ENCODE results near the gene MAP2K7.

Gene MAP2K7

DNA sequence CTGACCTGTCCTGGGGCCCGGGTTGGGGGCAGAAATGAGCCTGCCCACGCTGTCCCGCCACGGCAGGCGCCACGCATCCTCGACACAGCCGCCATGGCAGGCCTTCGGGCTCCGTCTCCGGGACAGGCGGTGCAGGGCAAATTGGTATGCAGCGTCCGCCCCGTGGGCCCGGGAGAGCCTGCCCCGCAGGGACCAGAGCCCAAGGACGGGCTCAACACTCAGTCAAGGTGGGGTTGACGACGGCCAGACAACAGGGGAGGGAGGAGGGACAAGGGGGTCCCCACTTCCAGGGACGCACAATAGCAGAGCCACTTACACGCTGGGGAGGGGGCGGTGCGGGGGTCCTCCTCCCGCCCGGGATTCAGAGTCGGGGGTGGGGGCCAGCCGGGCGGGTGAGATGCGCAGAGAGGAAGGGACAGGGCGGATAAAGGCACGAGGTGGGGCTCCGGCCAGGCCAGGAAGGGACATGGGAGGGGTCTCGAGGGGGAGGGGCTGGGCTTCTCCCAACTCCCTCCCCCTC is 21.0 kb downstream of the MAP2K7 start:
- DNase-seq (ENCODE audit: low read depth, low spot score): no peak
- in situ Hi-C loops (cut with HindIII; ENCODE audit: low sequenced_read_pairs): no loop called here
- TF ChIP-seq, protein P1, sequence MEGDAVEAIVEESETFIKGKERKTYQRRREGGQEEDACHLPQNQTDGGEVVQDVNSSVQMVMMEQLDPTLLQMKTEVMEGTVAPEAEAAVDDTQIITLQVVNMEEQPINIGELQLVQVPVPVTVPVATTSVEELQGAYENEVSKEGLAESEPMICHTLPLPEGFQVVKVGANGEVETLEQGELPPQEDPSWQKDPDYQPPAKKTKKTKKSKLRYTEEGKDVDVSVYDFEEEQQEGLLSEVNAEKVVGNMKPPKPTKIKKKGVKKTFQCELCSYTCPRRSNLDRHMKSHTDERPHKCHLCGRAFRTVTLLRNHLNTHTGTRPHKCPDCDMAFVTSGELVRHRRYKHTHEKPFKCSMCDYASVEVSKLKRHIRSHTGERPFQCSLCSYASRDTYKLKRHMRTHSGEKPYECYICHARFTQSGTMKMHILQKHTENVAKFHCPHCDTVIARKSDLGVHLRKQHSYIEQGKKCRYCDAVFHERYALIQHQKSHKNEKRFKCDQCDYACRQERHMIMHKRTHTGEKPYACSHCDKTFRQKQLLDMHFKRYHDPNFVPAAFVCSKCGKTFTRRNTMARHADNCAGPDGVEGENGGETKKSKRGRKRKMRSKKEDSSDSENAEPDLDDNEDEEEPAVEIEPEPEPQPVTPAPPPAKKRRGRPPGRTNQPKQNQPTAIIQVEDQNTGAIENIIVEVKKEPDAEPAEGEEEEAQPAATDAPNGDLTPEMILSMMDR (IDR thresholded peaks at IDR 0.05; ENCODE audit: low read depth, low read length): no peak
- H3K4me3 ChIP-seq (ENCODE audit: low read depth, low read length): peak overlapping the region; percentile 20

DNA sequence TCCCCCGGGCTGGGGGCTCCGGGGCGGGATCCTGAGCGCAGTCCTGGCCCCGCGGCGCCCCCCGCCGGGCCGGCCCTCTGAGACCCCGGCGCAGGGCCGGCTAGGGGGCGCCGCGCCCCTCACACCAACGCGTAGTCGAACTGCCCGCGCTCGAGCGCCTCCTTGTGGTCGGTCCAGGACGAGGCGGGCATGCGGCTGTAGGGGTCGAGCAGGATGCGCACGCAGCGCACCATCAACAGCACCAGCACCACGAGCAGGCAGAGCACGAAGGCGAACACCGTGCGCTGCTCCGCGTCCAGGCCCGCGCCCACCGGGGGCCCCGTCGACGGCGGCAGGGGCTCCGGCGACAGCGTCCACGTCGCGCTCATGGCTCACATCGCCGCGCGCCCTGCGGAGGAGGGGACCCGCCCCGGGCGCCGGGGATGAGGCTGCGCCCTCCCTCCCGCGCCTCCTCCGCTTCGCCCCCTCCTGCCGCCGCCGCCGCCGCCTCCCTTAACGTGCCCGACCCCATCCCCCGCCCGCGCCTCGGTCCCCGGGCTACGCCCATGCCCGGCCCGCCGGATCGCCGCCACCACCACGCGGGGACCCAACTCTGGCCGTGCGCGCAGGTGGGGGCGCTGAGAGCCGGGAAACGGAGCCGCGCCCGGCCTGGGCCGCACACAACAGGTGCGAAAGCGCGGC is 21.6 kb downstream of the MAP2K7 start:
- TF ChIP-seq, protein P1 (IDR thresholded peaks at IDR 0.05; ENCODE audit: low read depth, low read length): peak; percentile 83
- in situ Hi-C loops (cut with HindIII; ENCODE audit: low sequenced_read_pairs): no loop called here
- peak overlapping the region; percentile 31 for H3K4me3 ChIP-seq (ENCODE audit: low read depth, low read length)
- peak; percentile 68 for DNase-seq (ENCODE audit: low read depth, low spot score)

DNA sequence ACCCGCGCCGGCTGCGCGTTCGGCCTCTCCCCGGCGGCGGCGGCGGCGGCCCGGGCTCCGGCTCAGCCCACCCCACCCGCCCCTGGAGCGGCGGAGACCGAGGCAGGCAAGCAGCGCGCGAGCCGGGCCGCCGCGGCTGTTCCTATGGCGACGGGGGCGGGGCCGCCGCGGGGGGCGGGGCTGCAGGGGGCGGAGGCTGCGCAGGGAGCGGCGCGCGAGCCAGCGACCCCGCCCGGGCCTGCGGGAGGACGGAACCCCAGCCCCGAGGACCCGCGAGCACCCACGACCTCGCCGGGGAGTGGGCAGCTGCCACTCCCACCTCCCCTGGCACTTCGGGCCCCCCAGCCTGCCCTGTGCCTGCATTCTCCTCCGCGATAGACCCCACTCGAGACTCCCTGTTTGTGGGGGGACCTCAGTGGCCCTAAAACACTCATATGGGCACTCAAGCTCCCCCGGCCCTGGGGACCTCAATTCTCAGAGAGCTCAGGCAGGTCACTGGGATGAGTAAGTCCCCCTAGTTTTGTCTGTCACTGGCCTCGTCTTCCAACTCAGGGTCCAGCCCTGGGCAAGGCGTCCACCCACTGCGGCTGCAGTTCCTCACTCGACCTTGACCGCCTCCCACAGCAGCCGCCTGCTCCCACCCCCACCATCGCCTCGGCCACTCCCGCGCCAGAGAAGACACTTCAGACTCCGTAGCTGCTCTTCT is 22.5 kb downstream of the MAP2K7 start, which contains the start of gene CTXN1:
Gene CTXN1 (minus strand): TSS at position 115 of the 706 bp plus-strand sequence. CDS start 597 bp downstream, outside the sequence.
- TF ChIP-seq, protein P1 (IDR thresholded peaks at IDR 0.05; ENCODE audit: low read depth, low read length): peak; percentile 5
- DNase-seq (ENCODE audit: low read depth, low spot score): peak; percentile 35
- peak within 1 kb of the TSS; percentile 41 for H3K4me3 ChIP-seq (ENCODE audit: low read depth, low read length)
- in situ Hi-C loops (cut with HindIII; ENCODE audit: low sequenced_read_pairs): no loop called here

DNA sequence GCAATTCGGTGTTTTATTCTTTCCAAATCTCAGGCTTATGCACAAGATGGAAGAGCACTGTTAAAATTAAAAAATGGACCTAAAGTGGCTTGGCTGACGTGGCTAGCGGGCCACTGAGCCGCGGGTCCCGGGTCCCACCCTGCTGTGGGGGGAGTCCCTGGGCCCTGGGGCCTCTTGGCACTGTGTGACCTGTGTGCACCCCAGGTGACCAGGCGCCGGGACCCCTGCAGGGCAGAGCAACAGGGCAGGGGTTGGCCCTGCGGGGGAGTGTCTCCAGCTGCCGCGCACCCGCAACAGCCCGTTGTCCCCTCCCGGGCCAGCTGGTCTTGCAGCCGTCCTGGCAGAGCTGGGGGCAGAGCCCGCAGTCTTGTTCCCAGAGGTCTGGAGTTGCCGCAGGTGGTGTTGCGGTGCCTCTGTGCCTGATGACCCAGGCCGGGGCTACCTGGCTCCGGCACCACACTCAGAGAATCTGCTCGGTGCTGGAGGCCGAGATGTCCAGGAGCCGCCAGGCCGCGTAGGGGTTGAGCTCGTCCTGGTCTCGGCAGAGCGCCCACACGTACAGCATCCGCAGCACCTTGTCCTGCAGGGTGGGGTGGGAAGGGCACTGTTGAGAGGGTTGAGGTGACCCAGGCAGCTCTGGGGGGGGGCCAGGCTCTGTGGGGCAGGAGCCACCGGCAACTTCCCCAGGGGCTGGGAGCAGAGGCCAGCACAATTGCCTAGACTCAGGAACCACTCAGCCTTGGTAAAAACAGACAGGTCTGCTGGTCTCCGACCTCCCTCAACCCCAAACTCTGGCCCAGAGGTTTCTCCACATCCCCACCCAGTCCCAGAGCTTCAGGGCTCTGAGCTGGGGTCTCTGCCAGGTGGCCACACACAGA is 23.3 kb downstream of the MAP2K7 start:
- TF ChIP-seq, protein P1 (IDR thresholded peaks at IDR 0.05; ENCODE audit: low read depth, low read length): no peak
- no peak for DNase-seq (ENCODE audit: low read depth, low spot score)
- H3K4me3 ChIP-seq (ENCODE audit: low read depth, low read length): no peak overlapping the region
- in situ Hi-C loops (cut with HindIII; ENCODE audit: low sequenced_read_pairs): no loop called here

DNA sequence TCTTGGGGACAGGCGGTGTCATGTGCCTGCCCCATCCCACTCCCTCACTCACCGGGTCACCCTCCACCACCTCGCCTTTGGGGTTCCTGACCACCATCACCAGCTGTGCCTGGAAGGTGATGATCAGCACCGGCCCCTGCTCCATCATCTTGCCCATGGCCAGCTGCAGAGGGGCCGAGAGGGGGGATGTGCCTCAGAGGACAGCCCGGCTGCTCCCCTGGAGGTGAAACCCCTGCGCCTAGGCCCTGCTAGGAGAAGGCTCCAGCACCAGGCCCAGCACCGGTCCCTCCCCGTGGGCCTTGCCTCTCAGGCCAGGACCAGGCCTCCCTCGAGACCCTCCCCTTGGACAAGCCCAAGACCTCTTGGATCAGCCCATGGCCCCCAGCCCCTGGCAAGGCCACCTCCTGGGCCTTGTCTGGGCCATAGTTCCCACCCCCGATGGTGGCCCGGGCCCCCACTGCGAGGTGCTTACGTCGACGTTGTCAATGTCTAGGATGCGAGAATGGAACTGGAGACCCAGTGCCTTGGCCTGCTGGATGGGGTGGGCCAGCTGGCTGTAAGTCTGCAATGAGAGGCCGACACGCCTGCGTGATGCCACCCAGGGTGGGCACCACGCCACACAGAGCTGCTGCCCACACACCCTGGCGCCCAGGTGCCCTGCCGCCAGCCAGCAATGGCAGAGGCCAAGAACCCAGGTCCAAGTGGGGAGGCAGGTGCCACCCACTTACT is 24.1 kb downstream of the MAP2K7 start:
- TF ChIP-seq, protein P1 (IDR thresholded peaks at IDR 0.05; ENCODE audit: low read depth, low read length): no peak
- H3K4me3 ChIP-seq (ENCODE audit: low read depth, low read length): no peak overlapping the region
- no peak for DNase-seq (ENCODE audit: low read depth, low spot score)
- in situ Hi-C loops (cut with HindIII; ENCODE audit: low sequenced_read_pairs): no loop called here

Measured in astrocyte of the spinal cord (primary cell).